IMR-90 (cell line): ENCODE measurements around the gene PTCH1. TPM values are rescaled to one million over a fixed set of nuclear protein-coding genes. Genes with fewer than 3 reads are reported as not detected.

Experiments used
- ATAC-seq: fragments of 200-7000 bp; cut with Tn5 transposase; 2 replicates; pipeline ENCODE4 v1.9.1; 2020; ENCODE audit warnings: low read depth, mild to moderate bottlenecking, moderate library complexity
- BruUV-seq: library from RNA; stranded (reverse); fragments of 400-500 nt; replicated peaks from 2 replicates; lab custom pipeline; 2021; lab: Mats Ljungman, UMichigan
- CTCF ChIA-PET: fragments of 300-600 bp; formaldehyde crosslinking; extraction: SDS; loops from one replicate; lab custom pipeline; 2021; ENCODE audit warnings: antibody characterized with exemption; lab: Yijun Ruan, JAX
- POLR2A ChIA-PET: fragments of 300-600 bp; sonication (Branson Sonifier 250); formaldehyde crosslinking; loops from one replicate; lab custom pipeline; 2022; ENCODE audit warnings: antibody characterized with exemption; ENCODE audit not compliant: unreplicated experiment; lab: Charles Lee
- DNase-seq: peaks from one replicate; pipeline ENCODE4 v3.0.0; 2013
- H2AFZ ChIP-seq: replicated peaks from 2 replicates; pipeline ENCODE3; 2013; ENCODE audit warnings: low read length, mild to moderate bottlenecking; ENCODE audit not compliant: poor library complexity
- H2AK5ac ChIP-seq: 2 replicates; pipeline ENCODE4 v1.6.1; 2013; ENCODE audit warnings: low read depth, low read length, inconsistent platforms
- H2AK9ac ChIP-seq: replicated peaks from 2 replicates; pipeline ENCODE3; 2013; ENCODE audit warnings: mild to moderate bottlenecking, low read depth, low read length, moderate library complexity; ENCODE audit not compliant: poor library complexity
- H2BK120ac ChIP-seq: 2 replicates; pipeline ENCODE4 v1.6.1; 2013; ENCODE audit warnings: low read depth, low read length, inconsistent platforms
- H2BK15ac ChIP-seq: 3 replicates; pipeline ENCODE4 v1.6.1; 2013; ENCODE audit warnings: low read depth, low read length, inconsistent platforms
- H2BK20ac ChIP-seq: 2 replicates; pipeline ENCODE4 v1.6.1; 2013; ENCODE audit warnings: low read depth, mild to moderate bottlenecking, inconsistent platforms, low read length, moderate library complexity
- H2BK5ac ChIP-seq: 2 replicates; pipeline ENCODE4 v1.6.1; 2013; ENCODE audit warnings: mild to moderate bottlenecking, low read depth, low read length, inconsistent platforms; ENCODE audit not compliant: poor library complexity, severe bottlenecking
- H3K14ac ChIP-seq: replicated peaks from 2 replicates; pipeline ENCODE4 v1.6.1; 2013; ENCODE audit warnings: low read depth, low read length, inconsistent platforms
- H3K18ac ChIP-seq: 2 replicates; pipeline ENCODE4 v1.6.1; 2013; ENCODE audit warnings: low read depth, low read length, control low read depth
- H3K23ac ChIP-seq: 2 replicates; pipeline ENCODE4 v1.6.1; 2013; ENCODE audit warnings: low read depth, low read length, inconsistent platforms
- H3K27ac ChIP-seq: 2 replicates; pipeline ENCODE4 v1.5.1; 2013; ENCODE audit warnings: mild to moderate bottlenecking, control low read depth, low read length; ENCODE audit not compliant: insufficient read depth
- H3K27me3 ChIP-seq: 2 replicates; pipeline ENCODE4 v1.6.1; 2013; ENCODE audit warnings: low read length; ENCODE audit not compliant: control insufficient read depth, insufficient read depth
- H3K36me3 ChIP-seq: 2 replicates; pipeline ENCODE4 v1.6.1; 2013; ENCODE audit warnings: low read length, mixed read lengths; ENCODE audit not compliant: control insufficient read depth, insufficient read depth
- H3K4ac ChIP-seq: 2 replicates; pipeline ENCODE4 v1.6.1; 2013; ENCODE audit warnings: low read depth, low read length, inconsistent platforms
- H3K4me1 ChIP-seq: 2 replicates; pipeline ENCODE4 v1.6.1; 2013; ENCODE audit warnings: low read length, mixed read lengths; ENCODE audit not compliant: control insufficient read depth, insufficient read depth
- H3K4me2 ChIP-seq: 2 replicates; pipeline ENCODE4 v1.6.1; 2013; ENCODE audit warnings: low read depth, mild to moderate bottlenecking, control low read depth, low read length, moderate library complexity
- H3K4me3 ChIP-seq: 2 replicates; pipeline ENCODE4 v1.5.1; 2013; ENCODE audit warnings: low read depth, mild to moderate bottlenecking, control low read depth, low read length, moderate library complexity; ENCODE audit not compliant: insufficient read depth
- H3K56ac ChIP-seq: 2 replicates; pipeline ENCODE4 v1.6.1; 2013; ENCODE audit warnings: low read length, inconsistent platforms; ENCODE audit not compliant: insufficient read depth; ENCODE audit errors: extremely low read depth
- H3K79me1 ChIP-seq, 2 experiments: 2 replicates each; pipeline ENCODE4 v1.6.1; 2013; ENCODE audit warnings: low read length in 2 of 2, inconsistent platforms in 1 of 2, low read depth in 1 of 2
- H3K9ac ChIP-seq: 2 replicates; pipeline ENCODE4 v1.6.1; 2013; ENCODE audit warnings: low read depth, low read length, control low read depth
- H3K9me1 ChIP-seq: 2 replicates; pipeline ENCODE4 v1.6.1; 2013; ENCODE audit warnings: low read length, inconsistent platforms; ENCODE audit not compliant: insufficient read depth
- H3K9me3 ChIP-seq: 2 replicates; pipeline ENCODE4 v1.6.1; 2013; ENCODE audit warnings: low read length; ENCODE audit not compliant: control insufficient read depth, insufficient read depth
- H4K20me1 ChIP-seq: 2 replicates; pipeline ENCODE4 v1.6.1; 2013; ENCODE audit warnings: low read length, inconsistent platforms; ENCODE audit not compliant: insufficient read depth
- H4K5ac ChIP-seq: 2 replicates; pipeline ENCODE4 v1.6.1; 2013; ENCODE audit warnings: mild to moderate bottlenecking, low read depth, low read length, control low read depth
- H4K8ac ChIP-seq, 2 experiments: 2 replicates each; pipeline ENCODE4 v1.6.1; 2013; ENCODE audit warnings: low read depth in 2 of 2, low read length in 2 of 2, control low read depth in 1 of 2, inconsistent platforms in 1 of 2
- H4K91ac ChIP-seq: 2 replicates; pipeline ENCODE4 v1.6.1; 2013; ENCODE audit warnings: low read depth, low read length, inconsistent platforms; ENCODE audit not compliant: insufficient read depth
- CEBPB ChIP-seq: IDR thresholded peaks from 2 replicates; pipeline ENCODE4 v1.6.1; 2012; ENCODE audit warnings: low read depth, low read length, improper control_type of control experiment
- RFX5 ChIP-seq: IDR thresholded peaks from 2 replicates; pipeline ENCODE4 v1.8.0; 2012; ENCODE audit warnings: low read depth, mild to moderate bottlenecking, low read length, moderate library complexity
- WGBS, 2 experiments: methylation state at CpG; one replicate each; pipeline versions ENCODE4 v1.1.5 to v1.1.7; 2013; ENCODE audit warnings: missing lambda C conversion rate in 2 of 2; ENCODE audit not compliant: insufficient read length in 1 of 2; ENCODE audit errors: extremely low coverage in 2 of 2; 5-methylcytosine and 5-hydroxymethylcytosine counted together
- dilution Hi-C: fragments of 300-500 bp; cut with HindIII; formaldehyde crosslinking; loops from one replicate; pipeline ENCODE4 v1.14.3; 2018; ENCODE audit warnings: low sequenced_read_pairs; ENCODE audit not compliant: unreplicated experiment
- in situ Hi-C: fragments of 300-500 bp; cut with MboI; formaldehyde crosslinking; loops from 3 replicates; pipeline ENCODE4 v1.14.3; 2019; ENCODE audit warnings: low sequenced_read_pairs, inconsistent platforms, mixed read lengths
- intact Hi-C: fragments of 100-400 bp; cut with micrococcal nuclease; formaldehyde crosslinking; loops from 2 replicates; pipeline ENCODE4 v1.10.0; 2022
- polyA plus RNA-seq, 3 experiments: library from polyadenylated mRNA; depleted of rRNA; stranded (reverse); fragments of >200 nt; gene quantifications; 2 replicates each; pipeline ENCODE4 v1.2.3, GENCODE V29; 2012; ENCODE audit warnings: low replicate concordance in 1 of 3
- total RNA-seq: library from RNA; depleted of rRNA; stranded (reverse); fragments of >200 nt; gene quantifications from 2 replicates; pipeline ENCODE4 v1.2.3, GENCODE V29; 2012

Gene PTCH1
- total and polyA plus RNA-seq, 2 of the 4 experiments (the other 2 are of a cell fraction), result 4.1 to 5.0 TPM

- dilution Hi-C loops, result no loop called here
- H3K36me3 ChIP-seq, result peaks cover 4% of the 10 kb centered on the region; the same call in 1 of the 2 replicates
- H4K91ac ChIP-seq, result no peak overlapping the region
- 81% methylated on average over 15 of the region's 29 CpGs; no CpG with 5 or more reads in 1 of the 2 experiments for WGBS, 2 experiments
- H3K4me1 ChIP-seq, result peaks cover 19% of the 10 kb centered on the region
- H3K79me1 ChIP-seq, result peaks cover 31 to 62% of the 10 kb centered on the region in 2 experiments; a peak in 3 of 4 replicates
- H3K56ac ChIP-seq, result no peak overlapping the region
- H3K18ac ChIP-seq, result no peak overlapping the region
- H3K4me2 ChIP-seq, result no peak overlapping the region
- BruUV-seq, result no TSS peak
- TF ChIP-seq CEBPB (peak; percentile 50; the same call in 1 of the 2 replicates), RFX5 (no peak)
- CTCF ChIA-PET, result interaction anchor here (0.7 kb wide), 1 partner anchor 138 kb away, joined by 3 read pairs; no protein-coding TSS in a partner anchor
- no peak overlapping the region for H3K4ac ChIP-seq
- H4K20me1 ChIP-seq, result peaks cover 39% of the 10 kb centered on the region
- H3K9ac ChIP-seq, result no peak overlapping the region
- in situ Hi-C loops, result no loop called here
- no peak overlapping the region for H3K4me3 ChIP-seq
- H3K9me3 ChIP-seq, result no peaks in the 10 kb centered on the region
- no peak overlapping the region for H2AK9ac ChIP-seq
- no peak overlapping the region for H4K5ac ChIP-seq
- no peak overlapping the region for H3K23ac ChIP-seq
- no peak overlapping the region for H3K14ac ChIP-seq
- H2AK5ac ChIP-seq, result no peak overlapping the region; the same call in none of the 2 replicates
- POLR2A ChIA-PET, result no interaction called here
- H3K27ac ChIP-seq, result no peak overlapping the region
- no peak overlapping the region for H2BK15ac ChIP-seq
- no peak overlapping the region for H2BK20ac ChIP-seq
- no peak overlapping the region for H2BK120ac ChIP-seq
- H4K8ac ChIP-seq, result no peak overlapping the region
- H2BK5ac ChIP-seq, result no peak overlapping the region
- peak overlapping the region; percentile 15 for H2AFZ ChIP-seq
- no peaks in the 10 kb centered on the region for H3K27me3 ChIP-seq
- peaks cover 13% of the 10 kb centered on the region; the same call in 1 of the 2 replicates for H3K9me1 ChIP-seq
- ATAC-seq (no peak), DNase-seq (no peak)
- intact Hi-C loops, result no loop called here
Observed at GRCh38 chr9:95494416-95495371, 22.1 kb downstream of the PTCH1 start.
